GM12801 (cell line): ENCODE measurements around the gene PARP14.

Experiments
- TF ChIP-seq, protein P1 (sequence below): IDR thresholded peaks from one replicate; pipeline ENCODE4 v1.5.1; 2011; ENCODE audit warnings: control low read depth; ENCODE audit not compliant: insufficient read length; ENCODE audit errors: extremely low read depth

The PARP14 gene

GRCh38 chr3:122660297-122660974 is 20.2 kb upstream of the PARP14 start:
- TF ChIP-seq, protein P1, sequence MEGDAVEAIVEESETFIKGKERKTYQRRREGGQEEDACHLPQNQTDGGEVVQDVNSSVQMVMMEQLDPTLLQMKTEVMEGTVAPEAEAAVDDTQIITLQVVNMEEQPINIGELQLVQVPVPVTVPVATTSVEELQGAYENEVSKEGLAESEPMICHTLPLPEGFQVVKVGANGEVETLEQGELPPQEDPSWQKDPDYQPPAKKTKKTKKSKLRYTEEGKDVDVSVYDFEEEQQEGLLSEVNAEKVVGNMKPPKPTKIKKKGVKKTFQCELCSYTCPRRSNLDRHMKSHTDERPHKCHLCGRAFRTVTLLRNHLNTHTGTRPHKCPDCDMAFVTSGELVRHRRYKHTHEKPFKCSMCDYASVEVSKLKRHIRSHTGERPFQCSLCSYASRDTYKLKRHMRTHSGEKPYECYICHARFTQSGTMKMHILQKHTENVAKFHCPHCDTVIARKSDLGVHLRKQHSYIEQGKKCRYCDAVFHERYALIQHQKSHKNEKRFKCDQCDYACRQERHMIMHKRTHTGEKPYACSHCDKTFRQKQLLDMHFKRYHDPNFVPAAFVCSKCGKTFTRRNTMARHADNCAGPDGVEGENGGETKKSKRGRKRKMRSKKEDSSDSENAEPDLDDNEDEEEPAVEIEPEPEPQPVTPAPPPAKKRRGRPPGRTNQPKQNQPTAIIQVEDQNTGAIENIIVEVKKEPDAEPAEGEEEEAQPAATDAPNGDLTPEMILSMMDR = no peak

GRCh38 chr3:122661633-122662032 is 19.0 kb upstream of the PARP14 start:
- TF ChIP-seq, protein P1 = no peak

GRCh38 chr3:122662505-122662904 is 18.1 kb upstream of the PARP14 start:
- TF ChIP-seq, protein P1 = no peak

DNA sequence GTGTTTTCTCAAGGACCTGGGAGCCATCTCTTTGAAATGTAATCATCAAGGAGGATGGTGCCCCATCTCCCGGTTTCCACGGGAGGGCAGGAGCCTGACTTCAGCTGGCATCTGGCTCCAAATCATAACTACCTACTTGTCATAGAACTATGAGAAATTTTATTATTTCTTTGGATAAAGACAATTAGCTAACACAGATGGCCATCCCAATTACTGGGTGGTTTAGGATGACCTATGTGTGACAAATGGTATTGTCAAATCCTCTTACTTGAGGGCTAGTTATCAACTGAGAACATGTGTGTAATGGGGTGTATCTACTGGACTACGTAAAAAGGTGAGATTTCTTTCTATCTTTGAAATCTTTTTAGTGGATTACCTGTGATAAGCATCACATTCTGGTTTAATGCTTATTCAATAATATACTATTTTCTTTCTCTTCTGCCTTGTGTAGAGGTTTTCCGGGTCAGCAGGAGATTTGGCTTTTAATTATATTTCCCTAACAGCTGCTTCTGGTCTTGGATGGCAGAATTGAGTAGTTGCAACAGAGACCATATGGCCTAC is 15.3 kb upstream of the PARP14 start:
- TF ChIP-seq, protein P1 = no peak

DNA sequence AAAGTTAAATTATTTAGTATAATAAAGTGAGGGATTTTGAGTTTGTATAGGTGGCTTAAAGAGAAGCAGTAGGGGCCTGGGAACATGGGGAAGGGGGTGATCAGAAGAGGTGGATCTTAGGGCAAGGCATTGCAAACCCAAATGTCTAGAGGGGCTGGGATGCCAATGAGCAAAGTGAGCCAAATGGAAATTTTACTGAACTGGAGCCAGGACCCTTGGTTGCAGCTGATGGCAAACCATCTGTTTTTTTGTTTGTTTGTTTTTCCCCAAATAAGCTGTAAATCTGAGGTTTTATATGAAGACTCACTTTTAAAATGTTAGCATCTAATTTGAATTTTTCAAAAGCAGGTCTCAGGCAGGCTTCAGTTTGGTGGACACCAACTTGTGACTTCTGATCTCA is 14.8 kb upstream of the PARP14 start:
- TF ChIP-seq, protein P1 = no peak

GRCh38 chr3:122668930-122669730 is 11.5 kb upstream of the PARP14 start:
- TF ChIP-seq, protein P1 = no peak

DNA sequence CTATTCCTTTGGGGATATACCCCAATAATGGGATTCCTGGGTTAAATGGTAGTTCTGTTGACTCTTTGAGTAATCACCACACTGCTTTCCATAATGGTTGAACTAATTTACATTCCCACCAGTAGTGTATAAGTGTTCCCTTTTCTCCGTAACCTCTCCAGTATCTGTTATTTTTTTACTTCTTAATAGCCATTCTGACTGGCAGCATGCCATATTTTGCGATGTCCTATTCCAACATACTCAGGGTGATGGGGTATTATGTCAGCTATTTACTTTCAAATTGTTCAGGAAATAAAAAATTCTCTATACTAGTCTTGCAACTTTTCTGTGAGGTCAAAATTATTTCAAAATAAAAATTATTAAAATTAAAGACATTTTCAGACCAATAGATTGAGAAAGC is 9.1 kb upstream of the PARP14 start:
- TF ChIP-seq, protein P1 = no peak
